GM19372 (cell line): ENCODE data around the gene LRSAM1.

ENCODE experiments used
- ATAC-seq: cut with Tn5 transposase; IDR thresholded peaks from one replicate; pipeline ENCODE4 v1.9.1; 2021; ENCODE audit warnings: mild to moderate bottlenecking, low read depth, moderate library complexity; ENCODE audit not compliant: unreplicated experiment

Gene LRSAM1

DNA sequence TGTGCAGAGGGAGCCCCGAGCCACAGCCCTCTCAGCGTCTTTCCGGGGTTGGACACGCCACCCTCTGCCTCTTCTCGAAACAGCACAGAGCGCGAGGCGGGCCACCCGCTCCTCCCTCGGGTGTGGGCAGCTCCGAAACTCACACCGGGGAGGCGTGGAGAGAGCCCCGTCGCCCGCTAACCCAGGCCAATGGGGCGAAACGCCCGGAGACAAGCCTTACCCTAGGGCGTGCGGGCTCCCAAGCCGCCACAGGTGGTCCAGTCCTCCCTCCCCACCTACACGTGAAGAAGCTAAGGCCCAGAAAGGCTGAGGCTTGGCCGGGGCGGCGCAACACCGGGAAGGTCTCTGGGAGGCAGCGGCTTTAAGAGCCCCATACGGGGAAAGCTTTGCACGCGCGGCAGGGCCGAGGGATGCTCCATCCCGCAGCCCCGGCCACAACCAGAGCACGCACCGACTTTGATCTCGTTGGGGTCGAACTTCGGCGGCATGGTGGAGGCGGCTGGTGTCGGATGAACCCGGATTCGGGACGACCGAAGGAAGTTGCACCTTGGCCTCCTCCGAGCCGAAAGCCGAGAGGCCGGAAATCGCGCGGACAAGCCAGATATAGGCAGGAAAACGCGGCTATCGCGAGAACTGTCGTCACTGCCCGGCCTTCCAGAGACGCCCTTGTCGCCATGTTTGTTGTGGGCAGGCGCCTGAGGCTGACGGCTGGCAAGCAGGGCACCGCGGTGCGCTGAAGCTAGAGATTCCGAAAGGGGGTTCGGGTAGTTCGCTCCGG lies at the start of gene LRSAM1, which contains the start of gene RPL12:
Gene LRSAM1, plus strand, starts transcription at position 681 of the 778 bp plus-strand sequence. CDS start 3,018 bp downstream, outside the sequence.
Gene RPL12, minus strand, starts transcription at position 577 of the 778 bp plus-strand sequence. Its CDS starts 89 bp downstream, at position 488.
- ATAC-seq: peak; percentile 60

DNA sequence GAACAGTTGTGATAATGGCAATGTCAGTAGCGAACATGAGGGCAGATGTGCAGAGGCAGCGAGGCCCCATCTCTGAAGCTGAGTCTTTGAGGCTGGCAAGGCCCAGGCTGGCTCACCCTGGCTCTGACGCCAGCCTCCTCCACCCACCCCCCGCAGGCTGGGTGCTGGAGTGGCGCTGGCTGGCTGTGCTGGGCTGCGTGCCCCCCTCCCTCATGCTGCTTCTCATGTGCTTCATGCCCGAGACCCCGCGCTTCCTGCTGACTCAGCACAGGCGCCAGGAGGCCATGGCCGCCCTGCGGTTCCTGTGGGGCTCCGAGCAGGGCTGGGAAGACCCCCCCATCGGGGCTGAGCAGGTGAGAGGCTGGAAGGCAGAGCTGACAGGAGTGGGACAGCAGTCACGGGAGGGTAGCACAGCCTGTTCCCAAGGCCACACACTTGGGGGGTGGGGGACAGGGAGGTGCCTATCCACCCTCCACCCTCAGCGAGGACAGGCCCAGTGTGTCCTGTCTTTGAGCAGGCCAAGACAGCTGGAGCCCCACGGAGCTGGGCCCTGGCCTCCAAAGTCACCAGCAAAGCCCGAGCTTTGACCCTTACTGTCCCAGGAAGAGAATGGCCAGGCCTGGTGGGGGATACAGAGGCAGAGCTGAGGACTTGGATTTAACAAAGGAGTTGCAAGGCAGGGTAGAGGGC lies 48.8 kb upstream of the LRSAM1 start:
- no peak for ATAC-seq

DNA sequence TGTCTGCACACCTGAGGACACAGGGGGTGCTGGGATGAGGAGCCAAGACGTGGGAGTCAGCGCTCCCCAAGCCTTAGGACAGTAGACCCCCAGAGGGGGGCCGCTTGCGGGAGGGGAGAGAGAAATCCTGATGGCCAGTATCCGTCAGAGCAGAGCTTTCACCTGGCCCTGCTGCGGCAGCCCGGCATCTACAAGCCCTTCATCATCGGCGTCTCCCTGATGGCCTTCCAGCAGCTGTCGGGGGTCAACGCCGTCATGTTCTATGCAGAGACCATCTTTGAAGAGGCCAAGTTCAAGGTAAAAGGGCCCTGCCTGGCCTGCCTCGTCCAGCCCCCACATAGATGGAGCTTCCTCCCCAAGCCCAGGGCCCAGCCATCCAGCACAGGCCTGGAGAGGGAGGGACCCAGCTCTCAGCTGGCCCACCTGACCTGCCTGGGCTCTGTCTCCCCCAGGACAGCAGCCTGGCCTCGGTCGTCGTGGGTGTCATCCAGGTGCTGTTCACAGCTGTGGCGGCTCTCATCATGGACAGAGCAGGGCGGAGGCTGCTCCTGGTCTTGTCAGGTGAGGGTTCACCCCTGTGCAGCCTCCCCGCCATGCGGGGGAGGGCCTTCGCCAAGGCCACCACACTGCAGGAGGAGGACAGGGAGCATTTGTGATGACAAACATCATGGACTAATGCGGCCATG lies 47.7 kb upstream of the LRSAM1 start:
- ATAC-seq: no peak

DNA sequence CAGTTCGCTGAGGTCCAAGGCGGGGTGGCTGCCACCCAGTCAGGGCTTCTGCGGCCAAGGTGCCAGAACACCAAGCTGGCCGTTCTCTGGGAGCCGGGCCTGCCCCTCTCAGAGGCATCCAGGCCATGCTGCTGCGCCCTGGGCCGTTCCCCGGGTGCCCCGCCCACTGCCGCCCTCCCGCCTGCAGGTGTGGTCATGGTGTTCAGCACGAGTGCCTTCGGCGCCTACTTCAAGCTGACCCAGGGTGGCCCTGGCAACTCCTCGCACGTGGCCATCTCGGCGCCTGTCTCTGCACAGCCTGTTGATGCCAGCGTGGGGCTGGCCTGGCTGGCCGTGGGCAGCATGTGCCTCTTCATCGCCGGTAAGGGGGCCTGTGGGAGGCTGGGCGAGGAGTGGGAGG lies 46.7 kb upstream of the LRSAM1 start:
- no peak for ATAC-seq

DNA sequence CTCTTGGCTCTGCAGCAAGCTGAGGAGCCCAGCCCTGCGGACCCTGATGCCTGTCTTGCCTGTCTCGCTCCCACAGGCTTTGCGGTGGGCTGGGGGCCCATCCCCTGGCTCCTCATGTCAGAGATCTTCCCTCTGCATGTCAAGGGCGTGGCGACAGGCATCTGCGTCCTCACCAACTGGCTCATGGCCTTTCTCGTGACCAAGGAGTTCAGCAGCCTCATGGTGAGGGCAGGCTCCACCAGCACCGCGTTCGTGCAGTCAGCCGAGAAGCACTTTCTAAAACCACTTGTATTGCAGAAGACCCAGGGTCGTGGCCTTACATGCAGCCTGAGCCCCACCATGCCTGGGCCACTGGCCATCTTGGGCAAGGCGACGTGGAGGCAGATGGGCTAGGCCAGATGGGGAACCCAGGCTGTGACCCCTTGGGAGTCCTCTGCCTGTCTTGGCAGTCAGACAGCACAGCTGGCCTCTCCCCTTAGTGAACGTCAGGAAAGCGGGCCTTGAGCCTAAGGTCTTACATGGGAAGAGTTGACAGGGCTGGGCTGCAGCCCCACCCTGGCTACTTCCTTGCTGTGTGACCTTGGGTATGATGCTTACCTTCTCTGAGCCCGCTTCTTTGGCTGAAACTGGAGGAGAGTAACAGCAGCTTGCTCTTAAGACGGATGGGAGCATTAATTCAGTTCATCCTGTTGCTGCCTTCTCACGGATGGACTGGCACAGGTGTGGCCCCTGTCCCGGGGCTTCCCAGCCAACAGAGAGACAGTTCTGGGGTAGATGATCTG lies 45.8 kb upstream of the LRSAM1 start:
- ATAC-seq: no peak

DNA sequence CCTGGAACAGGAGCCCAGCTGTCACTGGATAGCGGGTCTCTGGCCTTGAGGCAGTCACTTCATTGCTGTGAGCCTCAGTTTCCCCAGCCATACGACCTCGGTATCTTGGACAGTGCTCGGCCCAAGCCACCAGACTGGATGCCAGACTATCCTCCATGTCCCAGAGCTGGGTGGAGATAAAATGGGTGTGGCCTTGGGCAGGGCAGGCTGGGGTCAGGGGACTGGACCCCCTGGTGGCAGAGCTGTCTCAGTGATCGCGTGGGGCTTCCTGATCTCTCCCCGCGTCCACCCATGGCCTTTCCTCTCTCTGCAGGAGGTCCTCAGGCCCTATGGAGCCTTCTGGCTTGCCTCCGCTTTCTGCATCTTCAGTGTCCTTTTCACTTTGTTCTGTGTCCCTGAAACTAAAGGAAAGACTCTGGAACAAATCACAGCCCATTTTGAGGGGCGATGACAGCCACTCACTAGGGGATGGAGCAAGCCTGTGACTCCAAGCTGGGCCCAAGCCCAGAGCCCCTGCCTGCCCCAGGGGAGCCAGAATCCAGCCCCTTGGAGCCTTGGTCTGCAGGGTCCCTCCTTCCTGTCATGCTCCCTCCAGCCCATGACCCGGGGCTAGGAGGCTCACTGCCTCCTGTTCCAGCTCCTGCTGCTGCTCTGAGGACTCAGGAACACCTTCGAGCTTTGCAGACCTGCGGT lies 44.4 kb upstream of the LRSAM1 start:
- no peak for ATAC-seq

DNA sequence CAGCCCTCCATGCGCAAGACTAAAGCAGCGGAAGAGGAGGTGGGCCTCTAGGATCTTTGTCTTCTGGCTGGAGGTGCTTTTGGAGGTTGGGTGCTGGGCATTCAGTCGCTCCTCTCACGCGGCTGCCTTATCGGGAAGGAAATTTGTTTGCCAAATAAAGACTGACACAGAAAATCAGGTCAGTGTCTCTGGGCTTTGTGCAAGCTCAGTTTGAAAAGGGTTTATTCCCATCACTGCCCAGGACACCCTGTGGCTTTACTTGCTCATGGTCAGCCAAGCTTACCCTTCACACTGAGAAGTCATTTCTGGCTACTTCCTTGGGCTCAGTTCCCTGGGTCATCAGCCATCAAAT lies 43.8 kb upstream of the LRSAM1 start:
- no peak for ATAC-seq

DNA sequence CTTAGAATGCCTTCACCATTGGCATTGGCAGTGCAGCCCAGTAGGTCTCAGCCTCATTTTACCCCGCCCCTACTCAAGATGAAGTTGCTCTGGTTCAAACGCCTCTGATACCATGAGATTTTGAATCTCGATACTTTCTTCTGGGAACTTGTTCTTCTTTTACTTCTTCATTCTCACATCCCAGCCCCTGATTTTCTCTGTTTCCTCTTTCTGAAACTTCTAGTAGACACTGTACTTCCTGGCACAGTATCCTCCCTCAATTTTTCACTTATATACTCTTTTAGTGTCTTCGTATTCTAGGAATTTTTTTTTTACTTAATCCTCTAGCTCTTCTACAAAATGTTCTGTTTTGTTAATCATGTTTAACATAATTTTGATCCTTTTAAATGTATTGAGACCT lies 40.2 kb upstream of the LRSAM1 start:
- no peak for ATAC-seq

DNA sequence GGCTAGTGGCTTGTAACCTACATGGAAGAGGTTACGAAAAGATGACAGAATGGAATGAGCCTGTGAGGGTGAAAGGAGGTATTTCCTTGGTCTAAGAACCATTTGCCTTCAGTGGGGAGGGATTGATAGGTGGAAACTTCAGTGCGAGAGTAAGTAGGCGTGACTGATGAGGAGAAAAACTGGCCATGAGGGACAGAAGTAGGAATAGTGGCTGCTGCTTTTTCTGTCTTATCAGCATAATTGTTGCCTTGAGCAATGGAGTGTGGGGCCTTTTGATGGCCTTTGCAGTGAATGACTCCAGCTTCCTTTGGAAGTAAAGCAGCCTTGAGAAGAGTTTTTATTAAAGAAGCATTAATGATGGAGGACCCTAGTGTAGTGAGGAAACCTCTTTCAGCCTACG lies 36.2 kb upstream of the LRSAM1 start:
- no peak for ATAC-seq

DNA sequence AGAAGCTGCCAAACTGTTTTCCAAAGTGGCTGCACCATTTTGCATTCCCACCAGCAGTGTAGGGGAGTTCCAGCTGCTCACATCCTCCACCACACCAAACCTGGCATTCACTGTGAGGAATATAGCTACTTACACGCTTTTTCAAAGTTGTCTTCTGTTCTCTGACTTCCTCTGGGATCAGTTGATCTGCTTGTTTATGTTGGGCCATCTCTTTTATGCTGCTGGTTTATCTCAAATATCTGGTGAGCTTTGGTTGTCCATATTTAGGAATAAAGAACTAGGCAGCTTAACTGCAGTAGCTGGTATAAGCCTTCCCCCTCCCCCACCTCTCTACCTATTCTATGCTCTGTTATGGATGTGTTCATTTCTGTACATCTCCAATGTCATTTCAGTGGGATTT lies 35.7 kb upstream of the LRSAM1 start:
- ATAC-seq: no peak

DNA sequence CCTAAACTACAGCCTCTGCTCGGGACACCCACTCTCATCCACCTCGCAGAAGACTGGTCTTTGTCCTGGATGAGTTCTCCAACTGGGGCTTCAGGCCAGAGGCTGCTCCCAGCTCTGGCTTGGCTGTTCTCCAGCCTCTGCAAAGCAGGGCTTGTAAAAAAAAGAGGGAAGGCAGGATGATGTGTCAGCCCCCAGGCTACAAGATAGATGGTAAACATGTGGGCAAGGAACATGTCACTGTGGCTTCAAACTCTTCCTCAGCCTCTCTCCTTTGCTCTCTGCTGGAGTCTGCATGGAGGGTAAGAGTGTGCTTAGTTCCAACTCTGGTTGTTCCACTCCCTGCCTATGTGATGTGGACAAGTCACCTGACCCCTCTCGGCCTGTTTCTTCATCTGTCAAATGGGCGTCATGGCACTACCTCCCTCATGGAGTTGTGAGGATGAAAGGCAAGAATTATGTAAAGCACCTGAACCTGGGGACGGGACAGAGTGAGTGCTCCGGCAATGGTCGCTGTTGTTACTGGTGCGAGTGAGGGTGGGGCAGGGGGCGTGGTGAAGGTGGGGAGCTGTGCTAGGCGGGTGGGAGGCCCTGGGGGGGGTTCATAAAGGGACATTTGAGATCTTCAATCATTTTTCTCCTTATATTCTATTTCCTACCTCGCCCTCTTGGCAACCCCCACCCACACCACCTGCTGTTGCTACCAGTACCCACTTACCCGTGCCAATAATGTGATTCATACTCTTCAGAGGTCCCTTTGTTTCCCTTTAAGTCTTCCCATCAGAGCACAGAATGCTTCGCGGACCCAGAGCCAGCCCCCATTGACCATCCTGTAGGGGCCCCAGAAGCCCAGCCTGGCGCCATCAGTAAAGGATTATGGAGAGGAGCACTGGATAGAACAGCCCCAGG lies 33.9 kb upstream of the LRSAM1 start:
- no peak for ATAC-seq

DNA sequence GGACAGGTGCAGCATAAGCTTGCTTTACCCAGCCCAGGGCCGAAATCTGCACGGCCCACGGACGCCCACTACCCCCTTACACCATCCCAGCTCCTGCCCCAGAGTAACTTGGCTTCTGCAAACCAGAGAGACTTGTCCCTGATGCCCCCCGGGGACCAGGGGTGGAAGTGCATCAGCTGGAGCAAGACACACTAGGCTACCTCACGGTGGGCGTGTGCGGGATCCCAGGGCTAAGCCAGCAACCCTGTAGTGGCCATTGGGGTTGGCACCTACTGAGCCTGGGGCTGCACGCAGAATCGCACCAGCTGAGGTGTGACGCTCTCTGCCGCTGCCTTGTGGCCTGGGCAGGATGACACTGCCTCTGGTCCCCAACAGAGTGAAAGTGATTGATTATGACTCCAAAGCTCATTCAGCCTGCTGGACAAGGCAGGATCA lies 33.3 kb upstream of the LRSAM1 start:
- no peak for ATAC-seq

DNA sequence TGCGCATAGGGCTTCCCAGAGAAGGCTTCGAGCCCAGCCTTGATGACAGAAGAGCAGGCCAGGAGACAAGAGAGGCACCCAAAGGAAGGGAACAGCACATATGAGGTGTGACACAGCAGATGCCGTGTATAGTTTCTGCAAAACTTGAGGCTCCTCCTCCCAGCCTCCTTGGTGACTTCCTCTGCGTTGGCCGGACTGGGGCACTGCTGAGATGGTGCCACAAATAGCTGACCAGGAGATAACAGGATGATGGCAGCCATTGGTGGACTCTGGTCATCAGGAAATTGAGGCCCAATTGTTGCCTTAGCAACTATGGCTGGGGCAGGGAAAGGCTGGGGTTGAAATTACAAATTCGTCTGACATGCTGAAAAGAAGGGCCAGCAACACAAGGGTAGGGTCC lies 32.0 kb upstream of the LRSAM1 start:
- no peak for ATAC-seq

DNA sequence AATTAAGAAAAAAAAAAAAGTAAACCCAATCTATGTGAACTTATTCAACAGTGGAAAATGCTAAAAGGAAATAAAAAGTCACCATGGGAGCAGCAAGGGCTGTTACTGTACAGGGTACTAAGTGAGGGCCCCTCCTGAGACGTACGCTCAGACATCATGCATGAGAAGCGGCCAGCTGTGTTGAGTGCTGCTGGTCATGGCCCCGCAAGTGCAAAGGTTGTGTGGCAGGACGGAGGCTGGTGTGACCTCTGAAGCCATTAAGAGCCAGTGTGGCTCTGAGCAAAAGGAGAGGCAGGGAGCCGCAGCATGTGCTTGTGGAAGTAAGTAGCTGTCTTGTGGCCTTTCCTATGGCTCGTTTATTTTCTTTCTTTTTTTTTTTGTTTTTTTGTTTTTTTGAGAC lies 30.3 kb upstream of the LRSAM1 start:
- no peak for ATAC-seq

DNA sequence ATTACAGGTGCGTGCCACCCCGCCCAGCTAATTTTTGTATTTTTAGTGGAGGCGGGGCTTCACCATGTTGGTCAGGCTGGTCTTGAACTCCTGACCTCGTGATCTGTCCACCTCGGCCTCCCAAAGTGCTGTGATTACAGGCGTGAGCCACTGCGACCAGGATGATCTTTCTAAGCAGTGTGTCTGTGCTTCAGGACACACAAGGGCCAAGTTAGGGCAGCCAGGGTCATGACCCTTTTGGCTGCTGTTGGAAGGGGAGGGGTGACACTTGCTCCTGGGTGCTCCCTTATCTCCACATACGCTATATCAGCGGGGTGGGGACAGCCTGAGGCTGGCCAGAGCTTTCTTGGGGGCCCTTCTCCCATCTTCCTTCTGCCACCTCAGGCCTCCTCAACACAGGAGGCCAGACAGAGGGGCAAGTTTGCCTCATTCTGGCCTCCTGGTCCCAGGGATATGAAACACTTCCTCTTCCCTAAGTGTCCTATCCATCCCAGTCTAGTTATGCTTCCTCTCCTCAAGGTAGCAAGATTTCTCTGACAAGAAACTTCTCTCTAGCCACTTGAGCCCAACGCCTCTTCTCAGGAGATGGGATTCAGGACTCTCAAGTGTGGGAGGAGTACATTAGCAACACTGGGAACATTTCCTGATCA lies 29.1 kb upstream of the LRSAM1 start:
- no peak for ATAC-seq

DNA sequence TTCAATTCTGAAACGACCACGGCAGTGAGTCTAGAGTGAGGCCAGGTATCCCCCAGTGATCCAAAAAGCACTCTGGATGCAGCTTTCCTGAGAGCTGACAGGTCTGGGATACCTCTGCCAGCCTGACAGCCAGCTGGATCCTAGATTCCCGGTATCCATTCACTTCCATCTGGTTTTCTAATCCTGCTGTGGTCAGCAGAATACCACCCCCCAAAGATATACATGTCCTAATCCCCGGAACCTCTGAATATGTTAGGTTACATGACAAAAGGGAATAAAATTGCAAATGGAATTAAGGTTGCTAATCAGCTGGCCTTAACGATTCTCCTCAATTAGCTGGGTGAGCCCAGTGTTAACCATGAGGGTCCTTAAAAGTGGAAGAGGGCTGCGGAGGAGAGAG lies 28.5 kb upstream of the LRSAM1 start:
- ATAC-seq: no peak

DNA sequence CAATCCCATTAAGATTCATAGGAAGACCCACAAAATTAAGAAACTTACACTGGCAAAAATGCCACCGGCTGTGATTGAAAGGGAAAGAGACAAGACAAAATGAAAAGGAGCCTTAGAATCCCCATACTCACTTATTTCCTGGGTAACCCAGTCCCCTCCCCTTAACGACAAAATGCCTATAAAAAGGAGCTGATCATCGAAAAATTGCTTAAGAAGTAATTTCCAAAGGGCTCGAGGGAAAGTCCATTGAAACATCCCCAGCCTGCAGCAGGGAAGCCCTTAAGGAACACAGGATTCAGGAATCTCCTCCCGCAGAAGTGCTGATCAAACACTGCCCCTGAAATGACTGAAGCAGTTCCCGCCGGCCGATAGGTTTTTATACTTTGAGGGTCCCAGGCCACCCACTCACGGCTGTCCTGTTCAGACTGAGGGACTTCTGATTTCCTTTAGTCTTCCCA lies 27.8 kb upstream of the LRSAM1 start:
- ATAC-seq: no peak

DNA sequence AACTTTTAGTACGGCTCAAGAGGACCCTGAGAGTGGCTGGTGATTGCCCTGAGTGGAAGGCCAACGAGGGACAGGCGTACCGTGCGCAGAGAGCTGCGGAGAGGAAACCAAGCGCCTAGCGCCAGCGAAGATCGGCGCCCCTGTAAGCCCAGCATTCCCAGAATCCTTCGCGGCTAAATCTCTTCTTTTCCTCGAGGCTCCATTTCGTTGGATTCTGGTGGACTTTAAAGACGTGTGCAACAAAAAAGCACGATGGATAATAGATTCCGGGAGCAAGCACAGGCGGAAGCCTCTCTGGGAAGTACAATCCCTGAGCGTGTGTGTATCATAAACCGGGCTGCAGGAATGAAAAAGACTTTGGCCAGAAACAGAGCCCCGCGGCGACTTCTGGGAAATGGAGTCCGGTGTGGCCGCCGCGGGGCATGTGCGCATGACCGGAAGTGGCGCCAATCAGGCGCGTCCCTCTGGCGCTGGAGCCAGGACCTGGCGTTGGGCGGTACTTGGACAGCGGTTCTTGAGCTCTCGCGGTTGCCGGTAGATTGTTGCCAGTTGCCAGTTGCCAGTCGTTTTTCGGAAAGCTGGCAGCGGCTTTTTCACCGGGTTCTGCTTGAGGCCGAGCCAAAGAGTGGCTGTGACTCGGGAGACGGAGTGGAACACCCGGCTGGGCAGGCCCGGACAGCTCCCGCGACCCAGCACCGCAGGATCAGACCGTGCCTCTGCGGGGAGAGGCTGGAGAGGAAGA lies 27.2 kb upstream of the LRSAM1 start, which contains the start of gene ZNF79:
Gene ZNF79, plus strand, starts transcription at position 449 of the 742 bp plus-strand sequence. CDS start 406 bp downstream, outside the sequence.
- ATAC-seq: peak; percentile 86
